Dedifferentiated amniotic fluid mesenchymal stem cell (primary cell): ENCODE results near the gene ABCA7.
"Not testable (repeated sequence)": the region's sequence is repeated elsewhere in the genome, so short reads cannot be mapped to it uniquely, and the experiment has no call there.

Source experiments
- DNase-seq: peaks from one replicate; pipeline ENCODE4 v3.0.0-alpha.2; 2016; ENCODE audit errors: extremely low spot score

The ABCA7 gene

DNA sequence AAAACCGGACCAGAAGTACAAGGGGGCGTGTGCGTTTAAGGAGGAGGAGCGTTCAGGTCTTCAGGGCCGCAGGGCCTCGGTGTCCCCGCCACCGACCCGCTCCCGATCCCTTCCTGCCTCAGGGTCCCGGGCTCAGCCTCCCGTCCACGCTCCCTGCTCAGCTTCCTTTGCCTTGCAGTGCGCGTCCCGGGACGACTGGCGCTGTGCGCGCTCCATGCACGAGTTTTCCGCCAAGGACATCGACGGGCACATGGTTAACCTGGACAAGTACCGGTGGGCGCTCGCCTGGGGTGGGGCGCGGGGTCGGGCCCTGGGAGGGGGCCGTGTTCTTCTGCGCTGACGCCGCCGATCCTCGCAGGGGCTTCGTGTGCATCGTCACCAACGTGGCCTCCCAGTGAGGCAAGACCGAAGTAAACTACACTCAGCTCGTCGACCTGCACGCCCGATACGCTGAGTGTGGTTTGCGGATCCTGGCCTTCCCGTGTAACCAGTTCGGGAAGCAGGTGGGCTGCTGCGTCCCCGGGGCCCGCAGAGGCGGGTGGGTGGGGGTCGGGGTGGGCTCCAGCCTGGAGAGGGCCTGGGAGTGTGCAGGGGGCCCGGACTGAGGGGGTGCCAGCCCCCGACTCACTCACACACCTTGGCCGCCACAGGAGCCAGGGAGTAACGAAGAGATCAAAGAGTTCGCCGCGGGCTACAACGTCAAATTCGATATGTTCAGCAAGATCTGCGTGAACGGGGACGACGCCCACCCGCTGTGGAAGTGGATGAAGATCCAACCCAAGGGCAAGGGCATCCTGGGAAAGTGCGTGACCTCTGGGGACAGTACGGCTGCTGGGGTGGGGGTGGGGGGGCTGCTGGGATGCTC is 65.3 kb downstream of the ABCA7 start:
- peak; percentile 16 for DNase-seq

- DNase-seq: no peak
These were observed 66.2 kb downstream of the ABCA7 start for GRCh38 chr19:1105873-1106840.

- DNase-seq: no peak
These were observed 67.1 kb downstream of the ABCA7 start for GRCh38 chr19:1106841-1107660.

GRCh38 chr19:1107661-1108261 is 67.9 kb downstream of the ABCA7 start:
- DNase-seq: no peak

GRCh38 chr19:1108291-1109031 is 68.6 kb downstream of the ABCA7 start:
- DNase-seq: no peak

DNA sequence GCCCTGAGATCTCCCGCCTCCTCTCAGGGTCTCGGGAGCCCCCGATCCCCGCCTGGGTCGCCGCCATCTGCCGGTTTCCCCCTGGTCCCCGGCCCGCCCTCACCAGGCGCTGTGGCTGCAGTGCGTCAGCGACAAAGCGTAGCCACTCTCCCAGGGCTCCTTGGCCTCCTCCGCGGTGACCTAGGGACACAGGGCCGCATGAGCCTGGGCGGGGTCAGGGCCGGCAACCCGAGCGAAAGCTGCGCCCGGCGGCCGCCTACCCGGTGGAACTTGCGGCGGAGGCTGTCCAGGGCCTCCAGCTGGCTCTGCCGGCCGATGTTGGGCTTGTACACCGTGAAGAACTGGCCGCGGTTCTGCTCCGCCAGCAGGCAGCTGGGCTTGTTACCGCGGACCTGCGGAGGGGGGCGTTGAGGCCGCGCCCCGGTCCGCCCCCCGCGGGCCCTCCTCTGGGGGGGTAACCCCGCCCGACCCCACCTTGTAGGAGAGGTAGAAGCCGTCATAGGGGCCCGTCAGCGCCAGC is 69.2 kb downstream of the ABCA7 start:
- DNase-seq: no peak

DNA sequence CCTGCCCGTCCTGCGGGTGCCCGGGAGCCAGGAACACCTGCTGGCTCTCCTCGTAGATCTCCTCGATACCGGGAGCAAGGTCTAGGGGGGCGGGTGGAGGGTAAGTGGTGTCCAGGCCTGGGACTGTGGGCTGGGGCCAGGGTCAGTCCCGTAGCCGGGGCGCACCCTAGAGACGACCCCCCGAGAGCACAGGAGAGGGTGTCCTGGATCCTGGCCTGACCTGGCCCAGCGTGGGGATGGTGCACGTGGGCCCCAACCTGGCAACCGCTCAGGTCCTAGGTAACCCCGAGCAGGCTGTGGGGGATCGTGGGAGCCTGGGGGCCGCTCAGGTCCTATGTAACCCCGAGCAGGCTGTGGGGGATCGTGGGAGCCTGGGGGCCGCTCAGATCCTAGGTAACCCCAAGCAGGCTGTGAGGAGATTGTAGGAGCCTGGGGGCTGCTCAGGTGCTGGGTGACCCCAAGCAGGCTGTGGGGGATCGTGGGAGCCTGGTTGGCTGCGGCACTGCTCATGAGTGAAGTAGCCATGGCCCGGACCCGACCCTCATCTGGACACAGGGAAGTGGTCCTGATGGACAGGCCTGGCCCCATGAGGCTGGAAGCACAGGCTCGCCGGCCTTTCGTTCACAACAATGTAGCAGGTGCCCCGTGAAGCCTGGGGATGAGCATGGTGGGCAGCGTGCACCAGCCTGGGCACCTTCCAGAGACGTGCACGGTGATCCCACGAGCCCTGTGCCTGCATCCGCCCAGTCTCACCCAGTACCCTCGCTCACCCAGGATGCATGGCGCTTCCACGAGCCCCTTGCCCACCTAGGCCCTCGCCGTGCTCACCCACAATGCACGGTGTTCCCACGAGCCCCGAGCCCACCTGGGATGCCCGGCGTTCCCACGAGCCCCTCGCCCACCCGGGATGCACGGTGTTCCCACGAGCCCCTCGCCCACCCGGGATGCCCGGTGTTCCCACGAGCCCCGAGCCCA is 70.1 kb downstream of the ABCA7 start:
- DNase-seq: no peak

DNA sequence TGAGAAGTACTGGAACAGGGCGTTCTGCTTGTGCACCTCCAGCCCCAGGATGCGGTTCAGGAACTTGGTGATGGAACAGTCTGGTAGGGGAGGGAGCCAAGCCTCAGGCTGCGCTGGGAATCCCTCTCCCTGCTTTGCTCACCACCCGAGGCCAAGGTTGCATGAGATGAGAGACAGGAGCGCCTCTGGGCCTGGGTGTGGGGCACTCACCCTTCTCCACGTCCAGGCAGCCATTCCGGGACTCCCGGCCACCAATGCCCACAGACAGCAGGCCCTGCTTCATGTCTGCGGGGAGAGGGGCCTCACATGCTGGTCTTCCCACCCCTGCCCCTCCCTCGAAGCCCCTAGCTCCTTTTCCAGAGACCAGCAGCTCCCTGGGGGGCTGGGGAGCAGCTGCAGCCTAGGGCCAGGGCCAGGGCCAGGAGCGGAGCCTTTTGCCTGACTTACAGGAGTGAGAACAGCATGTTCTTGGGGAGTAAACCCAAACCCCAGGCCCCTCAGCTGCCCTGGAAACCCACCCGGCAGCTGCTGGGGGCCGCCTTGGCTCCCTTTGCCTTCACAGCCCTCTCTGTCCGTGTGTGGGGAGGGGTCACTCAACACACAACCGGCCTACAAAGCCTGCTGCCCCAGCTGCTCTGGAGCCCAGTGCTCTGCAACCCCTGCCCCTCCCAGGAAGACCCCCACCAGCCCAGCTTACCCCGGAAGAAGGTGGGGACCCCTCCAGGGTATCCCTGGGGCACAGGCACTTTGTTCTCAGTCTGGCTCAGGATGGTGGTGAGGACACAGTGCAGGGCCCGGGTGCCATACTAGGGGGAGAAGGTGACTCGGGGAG is 71.1 kb downstream of the ABCA7 start:
- DNase-seq: no peak

DNA sequence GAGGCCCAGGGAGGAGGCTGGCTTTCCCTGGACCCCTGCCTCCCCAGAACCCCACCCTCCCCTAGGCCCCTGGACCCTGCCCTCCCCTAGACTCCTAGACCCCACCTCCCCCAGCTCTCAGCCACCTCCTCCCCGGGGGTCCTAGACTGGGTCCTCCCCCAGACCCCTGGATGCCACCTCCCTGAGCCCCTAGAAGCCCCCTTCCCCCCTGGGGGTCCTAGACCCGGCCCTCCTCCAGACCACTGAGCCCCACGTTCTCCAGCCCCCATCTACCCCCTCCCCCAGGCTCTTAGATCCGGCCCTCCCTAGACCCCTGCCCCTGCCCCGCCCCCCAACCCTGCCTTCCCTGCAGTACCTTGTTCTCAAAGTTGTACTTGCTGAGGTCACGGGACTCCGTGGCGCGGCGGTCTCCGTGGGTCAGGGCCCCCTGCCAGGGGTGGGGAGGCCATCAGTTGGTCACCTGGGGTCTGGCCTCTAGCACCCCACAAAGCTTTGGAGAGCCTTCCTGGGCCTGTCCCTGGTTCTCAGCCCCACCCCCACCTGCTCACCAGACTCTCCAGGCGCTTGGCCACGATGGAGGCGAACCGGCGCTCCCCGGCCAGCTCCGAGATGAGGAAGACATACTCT is 71.8 kb downstream of the ABCA7 start:
- DNase-seq: no peak

DNA sequence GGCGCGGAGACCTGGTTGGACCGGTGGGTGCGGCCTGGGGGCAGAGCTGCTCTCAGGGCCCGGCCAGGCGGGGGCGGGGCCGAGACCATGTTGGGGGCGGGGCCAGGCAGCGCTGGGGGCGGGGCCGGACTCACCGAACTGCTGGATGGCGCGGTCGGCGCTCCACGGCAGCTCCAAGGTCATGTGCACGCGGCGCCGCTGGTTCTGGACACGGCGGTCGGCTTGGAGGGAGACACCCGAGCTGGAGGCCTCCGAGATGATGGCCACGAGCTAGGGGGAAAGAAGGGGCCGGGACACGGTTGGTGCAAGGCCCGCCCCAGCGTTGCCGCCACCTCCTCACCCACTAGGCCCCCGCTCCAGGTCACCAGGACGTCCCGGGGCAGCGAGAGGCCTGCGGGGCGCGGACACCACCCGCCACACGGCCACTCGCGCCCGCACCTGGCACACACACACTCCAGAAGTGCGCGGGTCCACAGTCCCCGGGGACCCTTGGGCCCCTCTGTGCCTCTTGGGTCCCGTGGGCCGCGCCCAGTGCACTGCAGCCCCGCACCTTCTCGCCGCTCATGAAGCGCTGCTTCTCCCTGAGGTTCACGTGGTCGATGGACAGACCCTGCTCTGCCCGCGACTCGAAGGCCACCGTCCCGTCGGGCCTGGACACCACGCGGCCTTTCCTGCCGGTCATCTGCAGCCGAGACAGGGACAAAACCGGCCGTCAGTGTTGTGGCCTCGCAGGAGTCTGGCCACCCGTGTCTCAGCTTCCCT is 72.5 kb downstream of the ABCA7 start:
- no peak for DNase-seq

GRCh38 chr19:1113030-1113985 is 73.4 kb downstream of the ABCA7 start:
- peak; percentile 85 for DNase-seq

DNA sequence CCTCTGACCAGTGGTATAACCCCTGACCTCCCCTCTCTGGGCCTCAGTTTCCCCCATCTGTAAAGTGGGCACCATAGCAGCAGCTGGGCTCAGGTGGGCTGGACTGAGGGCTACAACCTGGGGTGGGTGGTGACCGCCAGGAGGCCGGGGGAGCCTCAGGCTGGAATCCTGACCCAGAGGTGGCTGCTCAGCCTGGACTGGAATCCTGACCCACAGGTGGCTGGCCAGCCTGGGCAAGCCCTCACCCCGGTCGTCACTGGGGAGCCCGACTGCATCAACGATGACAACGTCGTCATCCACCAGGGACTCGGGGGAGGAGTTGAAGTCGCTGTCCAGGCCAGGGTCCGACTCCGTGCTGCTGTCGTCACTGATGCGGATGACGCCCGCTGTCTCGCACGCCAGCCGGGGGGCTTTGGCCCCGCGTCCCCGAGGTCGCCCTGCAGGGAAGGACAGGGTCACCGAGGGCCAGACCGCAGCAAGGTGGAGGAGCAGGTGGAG is 74.1 kb downstream of the ABCA7 start:
- DNase-seq: no peak

GRCh38 chr19:1114728-1115127 is 74.8 kb downstream of the ABCA7 start:
- not testable (repeated sequence) for DNase-seq
